Measurements from ENCODE around the gene ZC3H7B.
"Not testable (repeated sequence)": the region's sequence is repeated elsewhere in the genome, so short reads cannot be mapped to it uniquely, and the experiment has no call there.

Gene ZC3H7B

GRCh38 chr22:41382098-41382578, 80.8 kb downstream of the ZC3H7B start:
- peak; percentile 17 for DNase-seq (ENCODE audit: low spot score)

GRCh38 chr22:41382610-41383009, 81.3 kb downstream of the ZC3H7B start:
- DNase-seq (ENCODE audit: low spot score) = no peak

- no peak for DNase-seq (ENCODE audit: low spot score)
Observed at GRCh38 chr22:41383085-41383484, 81.8 kb downstream of the ZC3H7B start.

GRCh38 chr22:41384128-41384527, 82.8 kb downstream of the ZC3H7B start:
- no peak for DNase-seq (ENCODE audit: low spot score)

- DNase-seq (ENCODE audit: low spot score) = no peak
Observed at GRCh38 chr22:41387341-41387740, 86.0 kb downstream of the ZC3H7B start.

- no peak for DNase-seq (ENCODE audit: low spot score)
Observed at GRCh38 chr22:41394012-41394356, 92.7 kb downstream of the ZC3H7B start.

GRCh38 chr22:41395531-41396240, 94.4 kb downstream of the ZC3H7B start:
- no peak for DNase-seq (ENCODE audit: low spot score)

GRCh38 chr22:41397143-41397811, 96.0 kb downstream of the ZC3H7B start:
- DNase-seq (ENCODE audit: low spot score) = no peak

GRCh38 chr22:41398921-41399320, 97.6 kb downstream of the ZC3H7B start:
- no peak for DNase-seq (ENCODE audit: low spot score)

GRCh38 chr22:41401781-41402648, 100.7 kb downstream of the ZC3H7B start:
- peak; percentile 59 for DNase-seq (ENCODE audit: low spot score)

GRCh38 chr22:41402851-41403250, 101.5 kb downstream of the ZC3H7B start:
- not testable (repeated sequence) for DNase-seq (ENCODE audit: low spot score)

GRCh38 chr22:41403532-41404318, 102.4 kb downstream of the ZC3H7B start:
- DNase-seq (ENCODE audit: low spot score) = peak; percentile 92

- no peak for DNase-seq (ENCODE audit: low spot score)
Observed at GRCh38 chr22:41405588-41405987, 104.3 kb downstream of the ZC3H7B start.

- no peak for DNase-seq (ENCODE audit: low spot score)
Observed at GRCh38 chr22:41406410-41406809, 105.1 kb downstream of the ZC3H7B start.

GRCh38 chr22:41407433-41407832, 106.1 kb downstream of the ZC3H7B start:
- DNase-seq (ENCODE audit: low spot score) = no peak

GRCh38 chr22:41408665-41409064, 107.3 kb downstream of the ZC3H7B start:
- no peak for DNase-seq (ENCODE audit: low spot score)

Measured in kidney tubule cell (primary cell).